ENCODE data around the gene KDM1B. TPM values are rescaled to one million over a fixed set of nuclear protein-coding genes. Genes with fewer than 3 reads are reported as not detected.

The KDM1B gene
- total RNA-seq, 1 donor from 2014 or later: 16.9 TPM

- Histone ChIP-seq H3K79me2 (ENCODE audit: low read depth) (no peaks in the 10 kb centered on the region), H2AFZ (replicated peaks) (no peak overlapping the region), H3K27me3 (no peaks in the 10 kb centered on the region), H3K4me2 (no peak overlapping the region), H3K9ac (no peak overlapping the region), H4K20me1 (ENCODE audit: low read depth) (no peaks in the 10 kb centered on the region), H3K36me3 (no peaks in the 10 kb centered on the region), H3K27ac (no peak overlapping the region), H3K4me3 (no peak overlapping the region), H3K9me3 (ENCODE audit: low read depth) (no peaks in the 10 kb centered on the region), H3K4me1 (peaks cover 19% of the 10 kb centered on the region), H3F3A (ENCODE audit: low read depth) (peaks cover 18% of the 10 kb centered on the region)
- DNase-seq (ENCODE audit: low spot score): no peak
- H3K4me3 Mint-ChIP-seq: no peak overlapping the region
- no peak overlapping the region for H3K27ac Mint-ChIP-seq
- H3K4me1 Mint-ChIP-seq: peaks cover 31% of the 10 kb centered on the region
- H3K9me3 Mint-ChIP-seq: no peaks in the 10 kb centered on the region
- no peaks in the 10 kb centered on the region for H3K27me3 Mint-ChIP-seq (ENCODE audit: insufficient read depth, low read depth)
- TF ChIP-seq, protein P1, sequence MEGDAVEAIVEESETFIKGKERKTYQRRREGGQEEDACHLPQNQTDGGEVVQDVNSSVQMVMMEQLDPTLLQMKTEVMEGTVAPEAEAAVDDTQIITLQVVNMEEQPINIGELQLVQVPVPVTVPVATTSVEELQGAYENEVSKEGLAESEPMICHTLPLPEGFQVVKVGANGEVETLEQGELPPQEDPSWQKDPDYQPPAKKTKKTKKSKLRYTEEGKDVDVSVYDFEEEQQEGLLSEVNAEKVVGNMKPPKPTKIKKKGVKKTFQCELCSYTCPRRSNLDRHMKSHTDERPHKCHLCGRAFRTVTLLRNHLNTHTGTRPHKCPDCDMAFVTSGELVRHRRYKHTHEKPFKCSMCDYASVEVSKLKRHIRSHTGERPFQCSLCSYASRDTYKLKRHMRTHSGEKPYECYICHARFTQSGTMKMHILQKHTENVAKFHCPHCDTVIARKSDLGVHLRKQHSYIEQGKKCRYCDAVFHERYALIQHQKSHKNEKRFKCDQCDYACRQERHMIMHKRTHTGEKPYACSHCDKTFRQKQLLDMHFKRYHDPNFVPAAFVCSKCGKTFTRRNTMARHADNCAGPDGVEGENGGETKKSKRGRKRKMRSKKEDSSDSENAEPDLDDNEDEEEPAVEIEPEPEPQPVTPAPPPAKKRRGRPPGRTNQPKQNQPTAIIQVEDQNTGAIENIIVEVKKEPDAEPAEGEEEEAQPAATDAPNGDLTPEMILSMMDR (IDR thresholded peaks at IDR 0.05): no peak
- TF ChIP-seq EZH2 (IDR thresholded peaks at IDR 0.05) (no peak), EZH2phosphoT487 (IDR thresholded peaks at IDR 0.05) (no peak)
- H3K36me3 Mint-ChIP-seq: peaks cover 4% of the 10 kb centered on the region
These were observed 34.0 kb downstream of the KDM1B start for GRCh38 chr6:18189196-18189595.

GRCh38 chr6:18192026-18192425 is 36.8 kb downstream of the KDM1B start:
- Mint-ChIP-seq H3K9me3 (no peaks in the 10 kb centered on the region), H3K36me3 (no peaks in the 10 kb centered on the region), H3K4me3 (no peak overlapping the region), H3K4me1 (peaks cover 8% of the 10 kb centered on the region), H3K27me3 (ENCODE audit: insufficient read depth, low read depth) (no peaks in the 10 kb centered on the region), H3K27ac (no peak overlapping the region)
- Histone ChIP-seq H3K27me3 (no peaks in the 10 kb centered on the region), H4K20me1 (ENCODE audit: low read depth) (no peaks in the 10 kb centered on the region), H3F3A (ENCODE audit: low read depth) (peaks cover 4% of the 10 kb centered on the region), H3K4me3 (no peak overlapping the region), H2AFZ (replicated peaks) (no peak overlapping the region), H3K4me1 (peaks cover 7% of the 10 kb centered on the region), H3K4me2 (no peak overlapping the region), H3K27ac (no peak overlapping the region), H3K9ac (no peak overlapping the region), H3K79me2 (ENCODE audit: low read depth) (no peaks in the 10 kb centered on the region), H3K9me3 (ENCODE audit: low read depth) (no peaks in the 10 kb centered on the region), H3K36me3 (no peaks in the 10 kb centered on the region)
- TF ChIP-seq EZH2 (IDR thresholded peaks at IDR 0.05) (no peak), EZH2phosphoT487 (IDR thresholded peaks at IDR 0.05) (no peak)
- TF ChIP-seq, protein P1 (IDR thresholded peaks at IDR 0.05): no peak
- DNase-seq (ENCODE audit: low spot score): no peak

GRCh38 chr6:18203786-18204185 is 48.6 kb downstream of the KDM1B start:
- no peak for TF ChIP-seq EZH2phosphoT487 (IDR thresholded peaks at IDR 0.05)
- TF ChIP-seq EZH2 (IDR thresholded peaks at IDR 0.05): no peak
- TF ChIP-seq, protein P1 (IDR thresholded peaks at IDR 0.05): no peak
- Histone ChIP-seq H3K4me3 (no peak overlapping the region), H3K27me3 (no peaks in the 10 kb centered on the region), H2AFZ (replicated peaks) (no peak overlapping the region), H3K79me2 (ENCODE audit: low read depth) (no peaks in the 10 kb centered on the region), H3K4me2 (no peak overlapping the region), H3K9ac (no peak overlapping the region), H3F3A (ENCODE audit: low read depth) (no peaks in the 10 kb centered on the region), H3K9me3 (ENCODE audit: low read depth) (no peaks in the 10 kb centered on the region), H3K27ac (no peak overlapping the region), H3K36me3 (no peaks in the 10 kb centered on the region), H3K4me1 (no peaks in the 10 kb centered on the region), H4K20me1 (ENCODE audit: low read depth) (no peaks in the 10 kb centered on the region)
- Mint-ChIP-seq H3K4me3 (no peak overlapping the region), H3K9me3 (no peaks in the 10 kb centered on the region), H3K27me3 (ENCODE audit: insufficient read depth, low read depth) (no peaks in the 10 kb centered on the region), H3K36me3 (peaks cover 5% of the 10 kb centered on the region), H3K4me1 (peaks cover 10% of the 10 kb centered on the region), H3K27ac (no peak overlapping the region)
- DNase-seq (ENCODE audit: low spot score): no peak

All from neural progenitor cell (in vitro differentiated cells).